Breast epithelium (tissue), 4 donors: Measurements from ENCODE around the gene ALDH7A1. TPM values are rescaled to one million over a fixed set of nuclear protein-coding genes. Genes with fewer than 3 reads are reported as not detected.

Experiments used
- DNase-seq, 2 donors: peaks; one replicate each; pipeline ENCODE4 v3.0.0-alpha.2; 2019; ENCODE audit warnings: low spot score in 2 of 2
- H3K27ac ChIP-seq, 2 donors: fragments of 200-600 bp; sonication (generic) in 1 of 2; one replicate each; pipeline ENCODE4 v1.5.1; 2016 to 2019; ENCODE audit warnings: mild to moderate bottlenecking in 1 of 2
- H3K27me3 ChIP-seq, 2 donors: fragments of 200-600 bp; sonication (generic) in 1 of 2; one replicate each; pipeline versions ENCODE4 v1.5.1 to v1.6.0; 2017 to 2019; ENCODE audit warnings: control low read depth in 1 of 2, mild to moderate bottlenecking in 1 of 2
- H3K36me3 ChIP-seq: fragments of 200-600 bp; one replicate; pipeline ENCODE4 v1.5.1; 2019
- H3K4me1 ChIP-seq, 2 donors: fragments of 200-600 bp; sonication (generic); one replicate each; pipeline ENCODE4 v1.5.1; 2016 to 2019; ENCODE audit warnings: control low read depth in 1 of 2
- H3K4me3 ChIP-seq, 3 donors: fragments of 200-600 bp; sonication (generic); 1 replicate in 2 of 3; 2 replicates in 1 of 3; pipeline ENCODE4 v1.5.1; 2016 to 2019; ENCODE audit warnings: mild to moderate bottlenecking in 3 of 3, moderate library complexity in 2 of 3
- H3K9me3 ChIP-seq, 2 donors: fragments of 200-600 bp; sonication (generic) in 1 of 2; one replicate each; pipeline ENCODE4 v1.5.1; 2016 to 2019; ENCODE audit warnings: control low read depth in 1 of 2
- CTCF ChIP-seq, 3 donors: fragments of 450-650 bp; IDR thresholded peaks; one replicate each; pipeline ENCODE4 v1.5.1; 2016 to 2017; ENCODE audit warnings: antibody characterized with exemption in 3 of 3, mild to moderate bottlenecking in 3 of 3, moderate library complexity in 3 of 3
- POLR2A ChIP-seq: fragments of 450-650 bp; IDR thresholded peaks from one replicate; pipeline ENCODE4 v1.6.1; 2016; ENCODE audit warnings: antibody characterized with exemption, mild to moderate bottlenecking, moderate library complexity
- POLR2AphosphoS5 ChIP-seq, 3 donors: sonication (generic); formaldehyde crosslinking; IDR thresholded peaks; one replicate each; pipeline ENCODE4 v1.6.1; 2017; ENCODE audit warnings: antibody characterized with exemption in 3 of 3
- intact Hi-C: fragments of 100-400 bp; cut with DNase I; formaldehyde crosslinking; loops from one replicate; pipeline ENCODE4 v1.15.1; 2023; ENCODE audit warnings: low total_unique reads
- total RNA-seq, 3 donors: library from RNA; depleted of rRNA; stranded (reverse); fragments of >200 nt; gene quantifications; one replicate each; pipeline ENCODE4 v1.1.0, GENCODE V29; 2016

Gene ALDH7A1
- total RNA-seq, 3 donors from 2014 or later: 38.7 to 83.0 (median 45.2) TPM

- Histone ChIP-seq H3K27ac (no peak overlapping the region), H3K9me3 (no peaks in the 10 kb centered on the region), H3K36me3 (no peaks in the 10 kb centered on the region), H3K27me3 (no peaks in the 10 kb centered on the region), H3K4me3 (no peak overlapping the region), H3K4me1 (no peaks in the 10 kb centered on the region)
- intact Hi-C loops: no loop called here
- TF ChIP-seq CTCF (IDR thresholded peaks at IDR 0.05) (no peak), POLR2A (no peak), POLR2AphosphoS5 (IDR thresholded peaks at IDR 0.05) (no peak)
- DNase-seq: no peak
Observed at GRCh38 chr5:126615286-126615685, 20.3 kb upstream of the ALDH7A1 start.

- Histone ChIP-seq H3K27me3 (no peaks in the 10 kb centered on the region), H3K4me3 (no peak overlapping the region), H3K9me3 (no peaks in the 10 kb centered on the region), H3K27ac (no peak overlapping the region), H3K4me1 (no peaks in the 10 kb centered on the region), H3K36me3 (no peaks in the 10 kb centered on the region)
- intact Hi-C loops: no loop called here
- no peak for DNase-seq
- TF ChIP-seq POLR2A (no peak), POLR2AphosphoS5 (IDR thresholded peaks at IDR 0.05) (no peak), CTCF (IDR thresholded peaks at IDR 0.05) (no peak)
Observed at GRCh38 chr5:126613941-126614592, 19.0 kb upstream of the ALDH7A1 start.

- no peak overlapping the region for H3K4me3 ChIP-seq
- H3K36me3 ChIP-seq: no peaks in the 10 kb centered on the region
- DNase-seq: no peak
- no peaks in the 10 kb centered on the region for H3K4me1 ChIP-seq
- no peak overlapping the region for H3K27ac ChIP-seq
- H3K27me3 ChIP-seq: no peaks in the 10 kb centered on the region
- TF ChIP-seq POLR2AphosphoS5 (IDR thresholded peaks at IDR 0.05) (no peak), POLR2A (no peak), CTCF (IDR thresholded peaks at IDR 0.05) (no peak)
- intact Hi-C loops: no loop called here
- H3K9me3 ChIP-seq: no peaks in the 10 kb centered on the region
Observed at GRCh38 chr5:126610616-126611015, 15.6 kb upstream of the ALDH7A1 start.

- Histone ChIP-seq H3K27me3 (no peaks in the 10 kb centered on the region), H3K27ac (no peak overlapping the region), H3K4me1 (no peaks in the 10 kb centered on the region), H3K4me3 (no peak overlapping the region), H3K9me3 (no peaks in the 10 kb centered on the region), H3K36me3 (no peaks in the 10 kb centered on the region)
- TF ChIP-seq POLR2A (no peak), POLR2AphosphoS5 (IDR thresholded peaks at IDR 0.05) (no peak), CTCF (IDR thresholded peaks at IDR 0.05) (no peak)
- no peak for DNase-seq
- intact Hi-C loops: no loop called here
Observed at GRCh38 chr5:126610160-126610559, 15.1 kb upstream of the ALDH7A1 start.

GRCh38 chr5:126605525-126605924 is 10.5 kb upstream of the ALDH7A1 start:
- Histone ChIP-seq H3K9me3 (no peaks in the 10 kb centered on the region), H3K27ac (no peak overlapping the region), H3K36me3 (no peaks in the 10 kb centered on the region), H3K27me3 (no peaks in the 10 kb centered on the region), H3K4me1 (peaks cover 0 to 11% of the 10 kb centered on the region in 2 donors), H3K4me3 (no peak overlapping the region)
- TF ChIP-seq POLR2AphosphoS5 (IDR thresholded peaks at IDR 0.05) (no peak), POLR2A (no peak), CTCF (IDR thresholded peaks at IDR 0.05) (no peak)
- DNase-seq: no peak
- intact Hi-C loops: no loop called here
